Measurements from ENCODE around the gene CUEDC2.
"Not testable (repeated sequence)": the region's sequence is repeated elsewhere in the genome, so short reads cannot be mapped to it uniquely, and the experiment has no call there.

The CUEDC2 gene

GRCh38 chr10:102454662-102455487, 22.5 kb upstream of the CUEDC2 start:
- not testable (repeated sequence) for DNase-seq

GRCh38 chr10:102453502-102453901, 21.1 kb upstream of the CUEDC2 start:
- no peak for DNase-seq

- DNase-seq: peak; percentile 61
Observed at GRCh38 chr10:102452672-102453340, 20.4 kb upstream of the CUEDC2 start.

- no peak for DNase-seq
Observed at GRCh38 chr10:102451105-102451969, 19.0 kb upstream of the CUEDC2 start, which contains the start of gene C10orf95. Gene C10orf95 (minus strand): TSS chr10:102451543. CDS start chr10:102451093, 450 bp downstream.

GRCh38 chr10:102450374-102451104, 18.2 kb upstream of the CUEDC2 start:
- peak; percentile 84 for DNase-seq

- no peak for DNase-seq
Observed at GRCh38 chr10:102450124-102450373, 17.7 kb upstream of the CUEDC2 start.

GRCh38 chr10:102449321-102450123, 17.1 kb upstream of the CUEDC2 start:
- DNase-seq: peak; percentile 27

GRCh38 chr10:102444851-102445250, 12.5 kb upstream of the CUEDC2 start:
- DNase-seq: no peak

GRCh38 chr10:102438374-102438773, 6.0 kb upstream of the CUEDC2 start:
- DNase-seq: no peak

GRCh38 chr10:102437515-102437914, 5.1 kb upstream of the CUEDC2 start:
- DNase-seq: no peak

- no peak for DNase-seq
Observed at GRCh38 chr10:102436312-102436711, 3.9 kb upstream of the CUEDC2 start.

GRCh38 chr10:102435529-102436233, 3.3 kb upstream of the CUEDC2 start:
- DNase-seq: no peak

GRCh38 chr10:102435133-102435497, 2.7 kb upstream of the CUEDC2 start:
- DNase-seq: no peak

- DNase-seq: peak; percentile 45
Observed at GRCh38 chr10:102434394-102435132, 2.2 kb upstream of the CUEDC2 start.

GRCh38 chr10:102433619-102434046, 1.3 kb upstream of the CUEDC2 start:
- no peak for DNase-seq

GRCh38 chr10:102431452-102432124, 786 bp downstream of the CUEDC2 start:
- no peak for DNase-seq

- no peak for DNase-seq
Observed at GRCh38 chr10:102429468-102429867, 2.9 kb downstream of the CUEDC2 start.

GRCh38 chr10:102426803-102427287, 5.5 kb downstream of the CUEDC2 start:
- DNase-seq: no peak

- no peak for DNase-seq
Observed at GRCh38 chr10:102425444-102425843, 6.9 kb downstream of the CUEDC2 start.

All from fibroblast of skin of scalp (primary cell).